CD14-positive monocyte (primary cell): ENCODE results near the gene GRK5. TPM values are rescaled to one million over a fixed set of nuclear protein-coding genes. Genes with fewer than 3 reads are reported as not detected.
A peak's percentile ranks its signal among the peaks of the same experiment; 100 is the strongest.

Experiments used
- DNase-seq, 3 donors: peaks; one replicate each; pipeline ENCODE4 v3.0.0-alpha.2; 2011 to 2022
- H2AFZ ChIP-seq: 2 replicates; pipeline ENCODE4 v1.6.0; 2012; ENCODE audit warnings: mild to moderate bottlenecking, low read depth, low read length, inconsistent platforms; ENCODE audit not compliant: insufficient read depth, poor library complexity, severe bottlenecking
- H3K27ac ChIP-seq, 2 donors: 1 replicate in 1 of 2; 2 replicates in 1 of 2; pipeline ENCODE4 v1.5.1; 2012 to 2013; ENCODE audit warnings: low read length in 2 of 2, control low read depth in 1 of 2, inconsistent platforms in 1 of 2, low read depth in 1 of 2, mild to moderate bottlenecking in 1 of 2
- H3K27me3 ChIP-seq, 2 donors: one replicate each; pipeline versions ENCODE4 v1.6.0 to v1.6.1; 2011 to 2013; ENCODE audit warnings: low read length in 2 of 2; ENCODE audit not compliant: control insufficient read depth in 2 of 2, insufficient read depth in 2 of 2
- H3K36me3 ChIP-seq, 2 donors: replicated peaks in 1 of 2; 1 replicate in 1 of 2; 2 replicates in 1 of 2; pipeline versions ENCODE4 v1.5.1 to v1.6.1; 2012 to 2013; ENCODE audit warnings: low read length in 2 of 2, control low read depth in 1 of 2, inconsistent platforms in 1 of 2, mild to moderate bottlenecking in 1 of 2; ENCODE audit not compliant: insufficient read depth in 2 of 2, control insufficient read depth in 1 of 2
- H3K4me1 ChIP-seq, 2 donors: 1 replicate in 1 of 2; 2 replicates in 1 of 2; pipeline versions ENCODE4 v1.5.1 to v1.6.1; 2012 to 2013; ENCODE audit warnings: low read length in 2 of 2, control low read depth in 1 of 2, inconsistent platforms in 1 of 2, mild to moderate bottlenecking in 1 of 2, moderate library complexity in 1 of 2; ENCODE audit not compliant: insufficient read depth in 2 of 2, control insufficient read depth in 1 of 2
- H3K4me2 ChIP-seq: replicated peaks from 2 replicates; pipeline ENCODE3; 2012; ENCODE audit warnings: low read length, moderate library complexity, mild to moderate bottlenecking; ENCODE audit not compliant: poor library complexity, severe bottlenecking; ENCODE audit errors: extremely low read depth
- H3K4me3 ChIP-seq, 3 experiments: fragments of 200-600 bp in 1 of 3; sonication (generic) in 1 of 3; replicated peaks in 1 of 3; 1 replicate in 2 of 3; 2 replicates in 1 of 3; pipeline ENCODE4 v1.5.1; 2011 to 2013; ENCODE audit warnings: low read length in 3 of 3, mild to moderate bottlenecking in 3 of 3, control low read depth in 2 of 3, low read depth in 2 of 3, inconsistent platforms in 1 of 3, moderate library complexity in 1 of 3
- H3K79me2 ChIP-seq: 2 replicates; pipeline ENCODE4 v1.6.0; 2012; ENCODE audit warnings: mild to moderate bottlenecking, control low read depth, inconsistent platforms, low read length, moderate library complexity; ENCODE audit not compliant: insufficient read depth
- H3K9ac ChIP-seq: 2 replicates; pipeline ENCODE4 v1.6.0; 2017; ENCODE audit warnings: low read length, mild to moderate bottlenecking; ENCODE audit not compliant: insufficient read depth, poor library complexity, severe bottlenecking
- H3K9me3 ChIP-seq, 2 donors: replicated peaks in 1 of 2; 1 replicate in 1 of 2; 2 replicates in 1 of 2; pipeline versions ENCODE4 v1.5.1 to v1.6.1; 2012 to 2013; ENCODE audit warnings: low read length in 2 of 2, control low read depth in 1 of 2; ENCODE audit not compliant: control insufficient read depth in 1 of 2, insufficient read depth in 1 of 2
- H4K20me1 ChIP-seq: 2 replicates; pipeline ENCODE4 v1.6.0; 2012; ENCODE audit warnings: mild to moderate bottlenecking, low read length, control low read depth, moderate library complexity; ENCODE audit not compliant: insufficient read depth
- H3K27ac Mint-ChIP-seq, 7 donors: one replicate each; pipeline ENCODE4 v1.8.0; 2020; ENCODE audit warnings: mild to moderate bottlenecking in 7 of 7, mixed read lengths in 7 of 7, moderate library complexity in 6 of 7, inconsistent platforms in 2 of 7
- H3K27me3 Mint-ChIP-seq, 3 donors: one replicate each; pipeline ENCODE4 v1.8.0; 2021 to 2022; ENCODE audit warnings: low read depth in 3 of 3, mild to moderate bottlenecking in 3 of 3, mixed read lengths in 3 of 3, moderate library complexity in 3 of 3, inconsistent platforms in 1 of 3
- H3K36me3 Mint-ChIP-seq, 2 donors: one replicate each; pipeline ENCODE4 v1.8.0; 2020; ENCODE audit warnings: mixed read lengths in 2 of 2, inconsistent platforms in 1 of 2, mild to moderate bottlenecking in 1 of 2
- H3K4me1 Mint-ChIP-seq: one replicate; pipeline ENCODE4 v1.8.0; 2020; ENCODE audit warnings: mild to moderate bottlenecking, mixed read lengths
- H3K4me3 Mint-ChIP-seq, 2 donors: one replicate each; pipeline ENCODE4 v1.8.0; 2020; ENCODE audit warnings: mild to moderate bottlenecking in 2 of 2, mixed read lengths in 2 of 2, moderate library complexity in 1 of 2
- H3K9me3 Mint-ChIP-seq, 7 donors: one replicate each; pipeline ENCODE4 v1.8.0; 2020 to 2022; ENCODE audit warnings: mixed read lengths in 7 of 7, mild to moderate bottlenecking in 6 of 7, moderate library complexity in 6 of 7, inconsistent platforms in 2 of 7
- CTCF ChIP-seq: fragments of 200-600 bp; IDR thresholded peaks from one replicate; pipeline ENCODE4 v1.8.0; 2022; ENCODE audit warnings: antibody characterized with exemption, mild to moderate bottlenecking
- WGBS: methylation state at CpG from one replicate; pipeline ENCODE4 v1.1.5; 2013; ENCODE audit warnings: missing lambda C conversion rate; ENCODE audit not compliant: insufficient coverage; 5-methylcytosine and 5-hydroxymethylcytosine counted together
- intact Hi-C, 2 donors: fragments of 100-400 bp; cut with micrococcal nuclease; formaldehyde crosslinking; loops; one replicate each; pipeline versions ENCODE4 v1.15.0 to v1.15.1; 2023
- polyA plus RNA-seq, 3 donors: library from polyadenylated mRNA; depleted of rRNA in 1 of 3; unstranded in 2 of 3; stranded (reverse) in 1 of 3; fragments of 300-500 nt in 2 of 3; fragments of >200 nt in 1 of 3; fragmentation: Illumina TruSeq in 2 of 3; gene quantifications; 1 replicate in 2 of 3; 2 replicates in 1 of 3; pipeline ENCODE4 v1.2.3, GENCODE V29; 2012 to 2021

GRK5 gene
- polyA plus RNA-seq, 3 donors = 1.2 to 6.5 (median 2.8) TPM

GRCh38 chr10:119370111-119370741, 162.9 kb downstream of the GRK5 start:
- Mint-ChIP-seq H3K4me3 (peak overlapping the region; percentile 37 to 75), H3K27me3 (peaks cover 0 to 8% (median 8%) of the 10 kb centered on the region in 3 donors), H3K4me1 (peaks cover 49% of the 10 kb centered on the region), H3K9me3 (no peaks in the 10 kb centered on the region), H3K27ac (peak overlapping the region in 6 of 7 donors; percentile 43 to 84 (median 73)), H3K36me3 (peaks cover 0 to 9% of the 10 kb centered on the region in 2 donors)
- Histone ChIP-seq H3K27me3 (no peaks in the 10 kb centered on the region), H3K9ac (no peak overlapping the region), H3K79me2 (no peaks in the 10 kb centered on the region), H3K9me3 (no peaks in the 10 kb centered on the region), H2AFZ (peak overlapping the region; percentile 1), H3K27ac (peak overlapping the region in 1 of 2 donors; percentile 2), H3K36me3 (no peaks in the 10 kb centered on the region), H3K4me3 (no peak overlapping the region), H3K4me1 (peaks cover 26 to 37% of the 10 kb centered on the region in 2 donors), H3K4me2 (no peak overlapping the region), H4K20me1 (no peaks in the 10 kb centered on the region)
- intact Hi-C loops = no loop called here
- DNase-seq = peak in 2 of 3 donors; percentile 3 to 7
- 1% methylated on average over 11 of the region's 16 CpGs for WGBS
- TF ChIP-seq CTCF = no peak

GRCh38 chr10:119370972-119371703, 163.8 kb downstream of the GRK5 start:
- H3K27ac ChIP-seq = no peak overlapping the region
- Mint-ChIP-seq H3K4me3 (peak overlapping the region in 1 of 2 donors; percentile 75), H3K9me3 (no peaks in the 10 kb centered on the region), H3K27ac (peak overlapping the region in 1 of 7 donors; percentile 63), H3K36me3 (peaks cover 0 to 11% of the 10 kb centered on the region in 2 donors), H3K4me1 (peaks cover 52% of the 10 kb centered on the region), H3K27me3 (peaks cover 1 to 8% (median 8%) of the 10 kb centered on the region in 3 donors)
- H3K9me3 ChIP-seq = no peaks in the 10 kb centered on the region
- H3K4me2 ChIP-seq = no peak overlapping the region
- WGBS = 50% methylated on average over 13 of the region's 24 CpGs
- no peak overlapping the region for H2AFZ ChIP-seq
- H3K4me3 ChIP-seq = no peak overlapping the region
- no peak for TF ChIP-seq CTCF
- no peaks in the 10 kb centered on the region for H4K20me1 ChIP-seq
- H3K4me1 ChIP-seq = peaks cover 26 to 37% of the 10 kb centered on the region in 2 donors
- no peaks in the 10 kb centered on the region for H3K36me3 ChIP-seq
- no peaks in the 10 kb centered on the region for H3K79me2 ChIP-seq
- no peak overlapping the region for H3K9ac ChIP-seq
- no peak for DNase-seq
- H3K27me3 ChIP-seq = no peaks in the 10 kb centered on the region
- intact Hi-C loops = no loop called here
